ENCODE measurements around the gene MEIOC. TPM values are rescaled to one million over a fixed set of nuclear protein-coding genes. Genes with fewer than 3 reads are reported as not detected.
"Not testable (repeated sequence)": the region's sequence is repeated elsewhere in the genome, so short reads cannot be mapped to it uniquely, and the experiment has no call there.

MEIOC gene
- total RNA-seq, 1 donor from 2014 or later = 0.42 TPM

DNA sequence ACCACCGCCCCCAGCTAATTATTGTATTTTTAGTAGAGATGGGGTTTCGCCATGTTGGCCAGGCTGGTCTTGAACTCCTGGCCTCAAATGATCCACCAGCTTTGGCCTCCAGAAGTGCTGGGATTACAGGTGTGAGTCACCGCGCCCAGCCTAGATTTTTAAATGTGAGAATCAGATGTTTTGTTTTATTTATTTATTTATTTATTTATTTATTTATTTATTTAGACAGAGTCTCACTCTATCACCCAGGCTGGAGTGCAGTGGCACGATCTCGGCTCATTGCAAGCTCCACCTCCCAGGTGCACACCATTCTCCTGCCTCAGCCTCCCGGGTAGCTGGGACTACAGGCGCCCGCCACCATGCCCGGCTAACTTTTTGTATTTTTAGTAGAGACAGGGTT, 44.0 kb downstream of the MEIOC start:
- intact Hi-C loops (cut with micrococcal nuclease); H3K9me3 Mint-ChIP-seq; H3K27ac Mint-ChIP-seq; H3K4me1 Mint-ChIP-seq; H3K4me3 Mint-ChIP-seq; H3K36me3 Mint-ChIP-seq (ENCODE audit: low read depth); DNase-seq; H3K27me3 Mint-ChIP-seq: not testable (repeated sequence)

DNA sequence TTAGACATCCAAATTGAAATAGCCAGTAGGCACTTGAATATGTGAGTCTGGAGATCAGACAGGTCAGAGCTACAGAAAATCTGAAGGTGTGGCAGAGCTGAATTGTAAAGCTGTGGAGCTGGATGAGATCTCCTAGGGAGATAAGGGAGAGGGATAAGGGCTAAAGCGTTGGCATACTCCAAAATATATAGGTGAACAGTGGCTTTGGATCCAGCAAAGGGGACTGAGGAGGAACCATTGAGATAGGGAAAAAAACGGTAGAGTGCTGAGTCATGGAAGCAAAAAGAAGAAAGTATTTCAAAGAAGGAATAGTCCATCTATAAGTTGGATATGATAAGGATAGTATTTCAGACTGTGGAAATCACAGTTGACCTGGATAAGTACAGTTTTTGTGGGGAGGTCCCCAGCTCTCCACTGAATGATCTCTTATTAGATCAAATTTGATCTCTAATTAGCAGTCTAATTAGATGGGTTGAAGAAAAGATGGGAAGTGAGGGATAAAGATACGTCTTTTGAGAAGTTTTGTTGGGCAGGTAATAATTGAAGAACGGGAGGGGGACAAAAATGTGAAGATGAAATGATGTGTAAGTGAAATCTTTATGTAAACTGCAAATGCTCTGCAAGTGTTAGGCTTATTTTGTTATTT, 51.6 kb downstream of the MEIOC start:
- no peak overlapping the region for H3K27ac Mint-ChIP-seq
- H3K36me3 Mint-ChIP-seq (ENCODE audit: low read depth) = peaks cover 1% of the 10 kb centered on the region
- peaks cover 7% of the 10 kb centered on the region for H3K27me3 Mint-ChIP-seq
- intact Hi-C loops (cut with micrococcal nuclease) = loop anchor here (1.0 kb wide), 2 partner anchors 19 to 205 kb away; partner anchors contain the start of genes CCDC43 and GPATCH8
- H3K4me1 Mint-ChIP-seq = peaks cover 5% of the 10 kb centered on the region
- no peak for DNase-seq
- no peak overlapping the region for H3K4me3 Mint-ChIP-seq
- H3K9me3 Mint-ChIP-seq = no peaks in the 10 kb centered on the region

- Mint-ChIP-seq H3K36me3 (ENCODE audit: low read depth) (peaks cover 2% of the 10 kb centered on the region), H3K4me1 (peaks cover 5% of the 10 kb centered on the region)
- intact Hi-C loops (cut with micrococcal nuclease) = loop anchor here (1.0 kb wide), 2 partner anchors 19 to 205 kb away; partner anchors contain the start of genes CCDC43 and GPATCH8
Observed at GRCh38 chr17:44708401-44709263, 52.4 kb downstream of the MEIOC start, which contains the start of gene DBF4B. TSS of gene DBF4B (plus strand) at chr17:44708665. CDS start at chr17:44708821, 156 bp downstream.

DNA sequence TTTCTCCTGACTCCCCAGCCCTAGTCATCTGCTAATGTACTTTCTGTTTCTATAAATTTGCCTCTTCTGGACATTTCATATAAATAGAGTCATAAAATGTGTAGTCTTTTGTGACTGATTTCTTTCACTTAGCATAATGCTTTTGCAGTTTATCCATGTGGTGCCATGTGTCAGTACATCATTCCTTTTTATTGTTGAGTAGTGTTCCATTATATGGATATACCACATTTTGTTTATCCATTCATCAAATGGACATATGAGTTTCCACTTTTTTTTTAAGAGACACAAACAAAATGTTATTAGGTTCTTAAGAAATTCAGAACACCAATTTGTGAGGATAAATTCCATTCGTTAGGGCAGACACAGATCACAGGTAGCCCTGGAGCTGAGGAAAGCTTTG, 63.2 kb downstream of the MEIOC start:
- DNase-seq = no peak
- Mint-ChIP-seq H3K4me3 (no peak overlapping the region), H3K36me3 (ENCODE audit: low read depth) (peaks cover 25% of the 10 kb centered on the region), H3K27me3 (no peaks in the 10 kb centered on the region), H3K9me3 (no peaks in the 10 kb centered on the region), H3K27ac (no peak overlapping the region), H3K4me1 (no peaks in the 10 kb centered on the region)
- intact Hi-C loops (cut with micrococcal nuclease) = no loop called here

More at GRCh38 chr17:44708401-44709263, 52.4 kb downstream of the MEIOC start, which contains the start of gene DBF4B:
- Mint-ChIP-seq H3K27me3 (peaks cover 7% of the 10 kb centered on the region), H3K9me3 (no peaks in the 10 kb centered on the region), H3K27ac (peak within 1 kb of the TSS; percentile 17), H3K4me3 (no peak within 1 kb of the TSS)
- peak; percentile 96 for DNase-seq

GRCh38 chr17:44722254-44722653, 66.0 kb downstream of the MEIOC start:
- Mint-ChIP-seq H3K27me3 (no peaks in the 10 kb centered on the region), H3K4me3 (no peak overlapping the region), H3K4me1 (no peaks in the 10 kb centered on the region), H3K27ac (no peak overlapping the region), H3K9me3 (no peaks in the 10 kb centered on the region), H3K36me3 (ENCODE audit: low read depth) (peaks cover 16% of the 10 kb centered on the region)
- intact Hi-C loops (cut with micrococcal nuclease) = no loop called here
- DNase-seq = no peak

Other genes starting within 250 kb of the MEIOC start
- gene GPATCH8, start 153.1 kb upstream of the MEIOC start, total RNA-seq = 43.6 and 46.4 TPM in 2 replicates
- not detected in 2 replicates for gene FZD2, start 99.0 kb upstream of the MEIOC start, total RNA-seq
- 42.7 and 43.9 TPM in 2 replicates for gene CCDC43, start 33.3 kb downstream of the MEIOC start, total RNA-seq
- 25.2 and 25.7 TPM in 2 replicates for gene DBF4B, start 52.2 kb downstream of the MEIOC start, total RNA-seq
- gene ADAM11, start 102.5 kb downstream of the MEIOC start, total RNA-seq = 0.12 TPM in 2 replicates
- 6.1 and 7.5 TPM in 2 replicates for gene GJC1, start 173.8 kb downstream of the MEIOC start, total RNA-seq
- not detected in 2 replicates for gene HIGD1B, start 191.4 kb downstream of the MEIOC start, total RNA-seq
- 244 and 262 TPM in 2 replicates for gene EFTUD2, start 243.0 kb downstream of the MEIOC start, total RNA-seq